Measurements from ENCODE around the gene ATP8B1. TPM values are rescaled to one million over a fixed set of nuclear protein-coding genes. Genes with fewer than 3 reads are reported as not detected.

ATP8B1 gene
- total and polyA plus RNA-seq, 2 of the 4 experiments (the other 2 are of a cell fraction), result 64.3 to 136 TPM

GRCh38 chr18:57834616-57835015 is 31.5 kb upstream of the ATP8B1 start:
- BruUV-seq (replicated peaks), result no TSS peak
- no peak overlapping the region for H2AK9ac ChIP-seq (replicated peaks; ENCODE audit: low read depth, low read length, poor library complexity)
- no peak overlapping the region for H3K4me3 ChIP-seq (ENCODE audit: insufficient read depth, low read depth, low read length)
- H2BK5ac ChIP-seq (ENCODE audit: low read depth, low read length, poor library complexity, severe bottlenecking), result peak overlapping the region; percentile 15
- ChIA-PET CTCF (no interaction called here), POLR2A (ENCODE audit: unreplicated experiment) (no interaction called here)
- no CpG with 5 or more reads among the region's 2 CpGs for WGBS, 2 experiments (ENCODE audit: extremely low coverage in 2 of 2, insufficient read length in 1 of 2)
- dilution Hi-C loops (cut with HindIII; ENCODE audit: low sequenced_read_pairs, unreplicated experiment) (no loop called here), intact Hi-C loops (cut with micrococcal nuclease) (no loop called here), in situ Hi-C loops (cut with MboI; ENCODE audit: low sequenced_read_pairs) (no loop called here)
- H4K5ac ChIP-seq (ENCODE audit: low read depth, low read length), result no peak overlapping the region
- DNase-seq, result no peak
- no peak overlapping the region for H2BK15ac ChIP-seq (ENCODE audit: low read depth, low read length)
- no peak overlapping the region for H3K4me2 ChIP-seq (ENCODE audit: low read depth, low read length)
- no peaks in the 10 kb centered on the region for H3K9me3 ChIP-seq (ENCODE audit: control insufficient read depth, insufficient read depth, low read length)
- no peak overlapping the region for H3K56ac ChIP-seq (ENCODE audit: extremely low read depth, insufficient read depth, low read length)
- H3K4me1 ChIP-seq (ENCODE audit: control insufficient read depth, insufficient read depth, low read length), result peaks cover 8% of the 10 kb centered on the region
- no peak overlapping the region for H3K9ac ChIP-seq (ENCODE audit: low read depth, low read length)
- H3K4ac ChIP-seq (ENCODE audit: low read depth, low read length), result peak overlapping the region; percentile 52; the same call in 1 of the 2 replicates
- H4K91ac ChIP-seq (ENCODE audit: insufficient read depth, low read depth, low read length), result no peak overlapping the region
- peak overlapping the region in 1 of 2 experiments; percentile 38; a peak in 1 of 4 replicates for H4K8ac ChIP-seq (ENCODE audit: low read depth in 2 of 2, low read length in 2 of 2)
- peak overlapping the region; percentile 7; the same call in 1 of the 2 replicates for H3K18ac ChIP-seq (ENCODE audit: low read depth, low read length)
- H2AK5ac ChIP-seq (ENCODE audit: low read depth, low read length), result peak overlapping the region; percentile 64; the same call in 1 of the 2 replicates
- no peak overlapping the region for H2AFZ ChIP-seq (replicated peaks; ENCODE audit: low read length, poor library complexity)
- TF ChIP-seq SMC3 (IDR thresholded peaks at IDR 0.05; ENCODE audit: low read depth, low read length) (no peak), POLR2A (IDR thresholded peaks at IDR 0.05; ENCODE audit: low read depth, low read length) (no peak), CEBPB (IDR thresholded peaks at IDR 0.05; ENCODE audit: low read depth, low read length) (no peak), BHLHE40 (IDR thresholded peaks at IDR 0.05; ENCODE audit: low read depth, low read length) (no peak), USF2 (IDR thresholded peaks at IDR 0.05; ENCODE audit: low read depth, low read length) (no peak), CHD1 (IDR thresholded peaks at IDR 0.05; ENCODE audit: low read depth, low read length) (no peak), RCOR1 (IDR thresholded peaks at IDR 0.05; ENCODE audit: insufficient replicate concordance, low read length) (no peak), MAZ (IDR thresholded peaks at IDR 0.05; ENCODE audit: borderline replicate concordance, low read depth, low read length) (no peak), MAFK (IDR thresholded peaks at IDR 0.05; ENCODE audit: low read depth, low read length) (no peak), NFE2L2 (IDR thresholded peaks at IDR 0.05; ENCODE audit: low read depth, low read length) (no peak), ELK1 (IDR thresholded peaks at IDR 0.05; ENCODE audit: borderline replicate concordance, low read depth, low read length) (no peak), FOS (IDR thresholded peaks at IDR 0.05; ENCODE audit: low read depth, low read length) (no peak), RAD21 (IDR thresholded peaks at IDR 0.05; ENCODE audit: low read length) (no peak), MXI1 (IDR thresholded peaks at IDR 0.05; ENCODE audit: borderline replicate concordance, low read depth, low read length) (no peak), RFX5 (IDR thresholded peaks at IDR 0.05; ENCODE audit: low read depth, low read length) (no peak)
- TF ChIP-seq, protein P1, sequence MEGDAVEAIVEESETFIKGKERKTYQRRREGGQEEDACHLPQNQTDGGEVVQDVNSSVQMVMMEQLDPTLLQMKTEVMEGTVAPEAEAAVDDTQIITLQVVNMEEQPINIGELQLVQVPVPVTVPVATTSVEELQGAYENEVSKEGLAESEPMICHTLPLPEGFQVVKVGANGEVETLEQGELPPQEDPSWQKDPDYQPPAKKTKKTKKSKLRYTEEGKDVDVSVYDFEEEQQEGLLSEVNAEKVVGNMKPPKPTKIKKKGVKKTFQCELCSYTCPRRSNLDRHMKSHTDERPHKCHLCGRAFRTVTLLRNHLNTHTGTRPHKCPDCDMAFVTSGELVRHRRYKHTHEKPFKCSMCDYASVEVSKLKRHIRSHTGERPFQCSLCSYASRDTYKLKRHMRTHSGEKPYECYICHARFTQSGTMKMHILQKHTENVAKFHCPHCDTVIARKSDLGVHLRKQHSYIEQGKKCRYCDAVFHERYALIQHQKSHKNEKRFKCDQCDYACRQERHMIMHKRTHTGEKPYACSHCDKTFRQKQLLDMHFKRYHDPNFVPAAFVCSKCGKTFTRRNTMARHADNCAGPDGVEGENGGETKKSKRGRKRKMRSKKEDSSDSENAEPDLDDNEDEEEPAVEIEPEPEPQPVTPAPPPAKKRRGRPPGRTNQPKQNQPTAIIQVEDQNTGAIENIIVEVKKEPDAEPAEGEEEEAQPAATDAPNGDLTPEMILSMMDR (conservative IDR thresholded peaks at IDR 0.05; ENCODE audit: low read depth, low read length), result no peak
- no peak for ATAC-seq (ENCODE audit: low read depth)
- H3K14ac ChIP-seq (replicated peaks; ENCODE audit: low read depth, low read length), result peak overlapping the region; percentile 58; the same call in 1 of the 2 replicates
- H3K79me1 ChIP-seq (ENCODE audit: low read depth in 1 of 2, low read length in 2 of 2), result peaks cover 0 to 8% of the 10 kb centered on the region in 2 experiments; a peak in 2 of 4 replicates
- H3K27me3 ChIP-seq (ENCODE audit: control insufficient read depth, insufficient read depth, low read length), result no peaks in the 10 kb centered on the region
- H2BK20ac ChIP-seq (ENCODE audit: low read depth, low read length), result no peak overlapping the region; the same call in 1 of the 2 replicates
- H3K36me3 ChIP-seq (ENCODE audit: control insufficient read depth, insufficient read depth, low read length), result no peaks in the 10 kb centered on the region
- no peaks in the 10 kb centered on the region for H4K20me1 ChIP-seq (ENCODE audit: insufficient read depth, low read length)
- no peak overlapping the region for H3K23ac ChIP-seq (ENCODE audit: low read depth, low read length)
- H3K9me1 ChIP-seq (ENCODE audit: insufficient read depth, low read length), result peaks cover 14% of the 10 kb centered on the region
- peak overlapping the region; percentile 61 for H2BK120ac ChIP-seq (ENCODE audit: low read depth, low read length)
- no peak overlapping the region for H3K27ac ChIP-seq (ENCODE audit: insufficient read depth, low read length)
